ENCODE data around the gene CCNE1.

- TF ChIP-seq POLR2A (IDR thresholded peaks at IDR 0.05) = no peak
- peak in 1 of 4 experiments; percentile 19 for TF ChIP-seq CTCF (IDR thresholded peaks at IDR 0.05)
- peak; percentile 33 for TF ChIP-seq POLR2AphosphoS5 (IDR thresholded peaks at IDR 0.05)
These were observed 33.2 kb downstream of the CCNE1 start for GRCh38 chr19:29844891-29845573.

Measured in gastroesophageal sphincter (tissue), 3 donors.